Measurements from ENCODE around the gene VIP.

DNA sequence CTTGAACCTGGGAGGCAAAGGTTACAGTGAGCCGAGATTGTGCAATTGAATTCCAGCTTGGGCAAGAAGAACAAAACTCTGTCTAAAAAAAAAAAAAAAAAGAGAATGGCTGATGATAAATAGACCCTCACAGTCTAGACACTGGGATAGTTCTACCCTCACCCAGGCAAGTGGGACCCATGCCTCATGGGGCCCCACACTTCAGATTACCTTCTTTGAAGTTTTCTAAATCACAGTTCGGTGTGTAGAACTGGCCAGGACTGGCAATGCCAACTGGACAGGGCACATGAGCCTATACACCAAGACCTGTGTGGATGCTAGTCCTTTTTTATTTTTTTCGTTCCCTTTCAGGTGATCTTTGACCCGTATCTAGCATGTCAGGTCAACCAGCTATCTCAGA is 24.3 kb upstream of the VIP start:
- TF ChIP-seq POLR2A (IDR thresholded peaks at IDR 0.05) (no peak), CTCF (IDR thresholded peaks at IDR 0.05) (no peak)
